ENCODE data around the gene TTC24. TPM values are rescaled to one million over a fixed set of nuclear protein-coding genes. Genes with fewer than 3 reads are reported as not detected.

TTC24 gene
- total and polyA plus RNA-seq, 8 donors, result not detected

DNA sequence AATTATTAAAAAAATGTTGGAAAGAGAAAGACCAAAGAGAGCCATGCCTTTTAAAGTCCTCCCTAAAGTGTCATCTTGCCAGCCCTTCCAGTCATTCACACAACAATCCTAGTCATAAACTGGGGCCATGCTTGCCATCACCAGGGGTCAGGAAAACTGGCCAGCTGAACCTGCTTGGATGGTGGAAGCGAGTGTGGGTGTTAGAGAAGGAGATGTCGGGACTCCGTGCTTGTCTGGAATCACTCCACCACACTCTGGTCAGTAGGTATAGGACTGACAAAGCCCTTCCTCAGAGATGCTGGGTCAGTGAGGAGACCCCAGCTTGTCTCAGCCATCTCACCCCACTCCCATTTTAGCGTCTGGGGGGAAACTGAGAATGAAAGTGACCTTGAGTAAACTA, 36.4 kb downstream of the TTC24 start:
- intact Hi-C loops (cut with DNase I), result no loop called here
- 26 to 40% methylated on average over 4 of the region's 4 CpGs for WGBS, 2 donors
- TF ChIP-seq, protein P1, sequence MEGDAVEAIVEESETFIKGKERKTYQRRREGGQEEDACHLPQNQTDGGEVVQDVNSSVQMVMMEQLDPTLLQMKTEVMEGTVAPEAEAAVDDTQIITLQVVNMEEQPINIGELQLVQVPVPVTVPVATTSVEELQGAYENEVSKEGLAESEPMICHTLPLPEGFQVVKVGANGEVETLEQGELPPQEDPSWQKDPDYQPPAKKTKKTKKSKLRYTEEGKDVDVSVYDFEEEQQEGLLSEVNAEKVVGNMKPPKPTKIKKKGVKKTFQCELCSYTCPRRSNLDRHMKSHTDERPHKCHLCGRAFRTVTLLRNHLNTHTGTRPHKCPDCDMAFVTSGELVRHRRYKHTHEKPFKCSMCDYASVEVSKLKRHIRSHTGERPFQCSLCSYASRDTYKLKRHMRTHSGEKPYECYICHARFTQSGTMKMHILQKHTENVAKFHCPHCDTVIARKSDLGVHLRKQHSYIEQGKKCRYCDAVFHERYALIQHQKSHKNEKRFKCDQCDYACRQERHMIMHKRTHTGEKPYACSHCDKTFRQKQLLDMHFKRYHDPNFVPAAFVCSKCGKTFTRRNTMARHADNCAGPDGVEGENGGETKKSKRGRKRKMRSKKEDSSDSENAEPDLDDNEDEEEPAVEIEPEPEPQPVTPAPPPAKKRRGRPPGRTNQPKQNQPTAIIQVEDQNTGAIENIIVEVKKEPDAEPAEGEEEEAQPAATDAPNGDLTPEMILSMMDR (IDR thresholded peaks at IDR 0.05), result no peak
- Histone ChIP-seq H3K4me1 (no peaks in the 10 kb centered on the region), H3K27ac (no peak overlapping the region), H3K9me3 (no peaks in the 10 kb centered on the region), H3K27me3 (no peaks in the 10 kb centered on the region), H3K36me3 (no peaks in the 10 kb centered on the region), H3K4me3 (no peak overlapping the region)
- FAIRE-seq (no peak), DNase-seq (no peak), ATAC-seq (peak in 1 of 4 donors; percentile 18)

DNA sequence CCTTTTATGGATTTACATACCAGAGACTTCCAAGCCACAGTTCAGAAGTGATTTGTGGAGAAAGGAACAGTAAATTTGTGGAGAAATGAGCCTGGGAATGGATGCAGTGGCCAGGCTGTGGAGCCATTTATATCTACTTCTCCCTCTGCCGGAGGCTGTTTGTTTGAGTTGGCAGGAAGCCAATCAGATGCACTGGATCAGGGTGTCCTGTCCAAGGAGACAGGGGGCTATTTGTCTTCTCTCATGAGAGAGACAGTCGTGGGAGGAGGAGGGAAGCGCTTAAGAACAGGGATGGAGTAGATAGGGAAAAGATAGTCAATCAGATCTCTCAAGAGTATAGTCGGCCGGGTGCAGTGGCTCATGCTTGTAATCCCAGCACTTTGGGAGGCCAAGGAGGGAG, 36.9 kb downstream of the TTC24 start:
- intact Hi-C loops (cut with DNase I), result no loop called here
- Histone ChIP-seq H3K27me3 (no peaks in the 10 kb centered on the region), H3K9me3 (no peaks in the 10 kb centered on the region), H3K36me3 (no peaks in the 10 kb centered on the region), H3K4me3 (no peak overlapping the region), H3K27ac (no peak overlapping the region), H3K4me1 (no peaks in the 10 kb centered on the region)
- WGBS, 2 donors, result 3 to 6% methylated on average over 5 of the region's 5 CpGs
- no peak for DNase-seq
- TF ChIP-seq, protein P1 (IDR thresholded peaks at IDR 0.05), result no peak
- ATAC-seq, result peak in 3 of 4 donors; percentile 28 to 71 (median 32)
- FAIRE-seq, result no peak

DNA sequence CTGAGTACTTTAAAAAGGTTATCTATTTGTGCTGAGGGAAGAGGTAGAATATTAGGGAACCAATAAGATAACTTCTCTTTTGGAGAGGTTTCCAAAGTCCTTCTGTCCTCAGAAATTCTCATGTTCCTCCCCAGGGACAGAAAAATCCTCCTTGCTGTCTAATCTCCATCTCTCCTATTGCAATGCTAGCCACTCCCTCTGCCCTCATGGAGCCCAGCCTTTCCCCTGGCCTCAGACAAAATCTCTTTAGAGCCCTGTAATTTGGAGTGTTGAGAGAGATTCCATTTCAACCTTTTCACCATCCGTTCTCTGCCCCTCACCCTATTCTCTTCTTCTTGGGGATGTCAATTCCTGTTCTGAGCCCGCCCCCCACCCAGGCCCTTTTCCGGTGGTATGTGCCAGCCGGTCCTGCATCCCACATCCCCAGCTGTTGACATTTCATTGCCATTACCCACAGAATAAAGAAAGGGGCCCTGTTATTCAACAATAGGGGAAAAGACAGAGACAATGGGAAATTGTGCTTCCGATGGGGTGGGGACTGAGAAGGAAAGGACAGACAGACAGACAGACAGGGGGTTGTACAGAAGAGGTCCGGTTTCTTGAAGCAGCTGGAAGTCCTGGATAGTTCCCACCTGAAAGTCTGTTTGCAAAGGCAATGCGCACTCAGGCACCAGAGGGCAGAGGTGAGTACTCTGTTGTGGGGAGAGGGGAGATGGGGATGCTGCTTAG, 39.5 kb downstream of the TTC24 start, which contains the start of gene HAPLN2:
TSS of gene HAPLN2 (plus strand) at position 563 of the 729 bp plus-strand sequence. CDS start 4,076 bp downstream, outside the sequence.
- H3K36me3 ChIP-seq, result no peaks in the 10 kb centered on the region
- DNase-seq (peak in 1 of 6 donors; percentile 36), FAIRE-seq (no peak), ATAC-seq (peak in 3 of 4 donors; percentile 48 to 65 (median 55))
- peaks cover 0 to under 1% (median 0%) of the 10 kb centered on the region in 3 donors for H3K4me1 ChIP-seq
- H3K4me3 ChIP-seq, result no peak within 1 kb of the TSS
- no peak within 1 kb of the TSS for H3K27ac ChIP-seq
- TF ChIP-seq, protein P1 (IDR thresholded peaks at IDR 0.05), result peak in 2 of 4 donors; percentile 14 to 16
- 4 to 5% methylated on average over 7 of the region's 7 CpGs for WGBS, 2 donors
- peaks cover 0 to 7% (median 3%) of the 10 kb centered on the region in 4 donors for H3K27me3 ChIP-seq
- H3K9me3 ChIP-seq, result no peaks in the 10 kb centered on the region
- intact Hi-C loops (cut with DNase I), result no loop called here

DNA sequence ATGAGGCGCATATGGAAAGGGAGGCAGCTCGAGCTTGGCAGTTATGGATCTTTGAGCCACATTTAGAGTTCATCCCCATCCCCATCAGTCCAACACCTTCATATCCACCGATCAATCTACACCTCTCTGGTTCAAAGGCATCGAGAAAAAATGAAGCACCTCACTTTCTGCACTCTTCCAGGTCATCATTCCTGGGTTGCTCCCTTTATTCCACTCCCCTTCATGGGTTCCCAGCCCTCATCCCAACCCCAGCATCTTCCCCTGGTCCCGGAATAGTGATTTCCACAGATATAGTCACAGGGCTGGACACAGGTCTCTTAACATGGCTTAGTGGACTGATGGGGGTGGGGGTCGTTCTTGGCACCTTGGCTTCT, 40.0 kb downstream of the TTC24 start:
- FAIRE-seq, result no peak
- no peak for DNase-seq

More for the DNA sequence above, 40.0 kb downstream of the TTC24 start:
- 14 to 15% methylated on average over 6 of the region's 6 CpGs for WGBS, 2 donors
- intact Hi-C loops (cut with DNase I), result no loop called here
- Histone ChIP-seq H3K27me3 (peaks cover 0 to 12% (median 4%) of the 10 kb centered on the region in 4 donors), H3K4me1 (peaks cover 0 to 5% (median 4%) of the 10 kb centered on the region in 3 donors), H3K27ac (no peak overlapping the region), H3K9me3 (no peaks in the 10 kb centered on the region), H3K36me3 (no peaks in the 10 kb centered on the region), H3K4me3 (no peak overlapping the region)
- ATAC-seq, result no peak
- TF ChIP-seq, protein P1 (IDR thresholded peaks at IDR 0.05), result no peak

Measured in pancreas (tissue), 10 donors.